Stimulated activated CD8-positive, alpha-beta memory T cell treated with anti-CD3 and anti-CD28 coated beads, Interleukin-12 subunit alpha, Interleukin-12 subunit beta, amount 100 ng/mL, for 24 hours (primary cell): ENCODE data around the gene NCOR2.

ENCODE experiments used
- DNase-seq: peaks from one replicate; pipeline ENCODE4 v3.0.0-alpha.2; 2020; ENCODE audit errors: extremely low read depth

Gene NCOR2

DNA sequence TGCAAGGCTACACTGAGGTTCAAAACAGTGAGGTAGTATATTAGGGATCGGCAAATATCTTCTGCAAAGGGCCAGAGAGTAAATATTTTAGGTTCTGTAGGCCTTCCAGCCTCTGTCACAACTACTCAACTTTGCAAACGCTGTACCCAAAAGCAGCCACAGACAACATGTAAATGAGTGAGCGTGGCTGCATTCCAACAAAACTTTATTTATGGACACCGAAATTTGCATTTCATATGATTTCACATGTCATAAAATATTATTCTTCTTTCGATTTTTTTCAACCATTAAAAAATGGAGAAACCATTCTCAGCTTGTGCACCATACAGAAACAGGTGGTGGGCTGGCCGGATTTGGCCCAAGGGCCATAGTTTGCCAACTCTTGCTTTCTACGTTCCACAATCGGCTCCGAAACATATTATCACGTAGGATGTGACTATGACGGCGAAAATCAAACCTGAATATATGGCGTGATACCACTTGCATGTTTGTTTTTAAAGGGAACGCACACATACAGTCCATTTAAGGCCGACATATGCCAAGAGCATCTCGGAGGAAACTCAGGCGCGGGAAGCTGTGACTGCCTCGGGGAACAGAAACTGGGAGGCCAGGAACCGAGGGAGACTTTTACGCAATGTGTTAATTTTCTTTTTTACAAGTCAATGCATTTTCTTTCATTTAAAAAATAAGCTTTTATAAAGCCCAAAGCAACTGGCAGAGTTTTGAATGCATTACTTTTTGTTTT, 7.1 kb downstream of the NCOR2 start:
- DNase-seq: no peak

DNA sequence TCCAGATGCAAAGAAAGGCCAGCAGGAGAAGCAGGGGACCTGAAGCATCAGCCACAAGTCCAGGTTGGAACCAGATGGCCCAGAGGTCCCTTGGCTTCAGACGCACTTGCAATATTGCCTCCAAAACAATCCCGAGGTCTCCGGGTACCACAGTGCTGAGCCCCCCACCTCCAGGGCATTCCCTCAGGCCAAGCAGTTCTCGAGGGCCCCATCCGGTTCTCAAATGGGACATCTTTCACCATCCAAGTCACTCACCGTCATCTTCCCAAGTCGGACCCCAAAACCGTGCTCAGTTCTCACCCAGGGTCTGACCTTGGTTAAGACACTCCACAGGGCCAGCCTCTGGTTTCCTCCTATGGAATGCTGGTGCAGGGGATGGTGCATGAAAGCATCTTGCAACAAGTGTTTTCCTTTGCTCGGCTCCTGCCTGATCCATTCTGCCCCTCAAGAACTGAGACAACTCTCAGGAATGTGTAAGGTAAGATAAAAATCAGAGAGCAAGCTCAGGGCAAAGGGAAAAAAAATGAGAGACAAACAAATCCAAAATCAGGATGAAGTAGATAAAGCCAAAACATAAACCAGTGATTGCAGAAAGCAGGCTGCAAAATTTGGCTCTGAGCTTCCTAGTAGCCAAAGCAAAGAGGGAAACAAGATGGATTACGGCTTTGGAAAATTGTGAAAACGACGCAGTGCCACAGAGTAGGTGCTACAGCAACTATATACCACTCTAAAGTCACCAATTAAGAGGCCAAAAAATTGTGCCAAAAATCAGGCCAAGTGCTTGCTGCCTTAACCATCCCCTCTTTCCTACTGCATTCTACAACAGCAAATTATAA, 8.0 kb downstream of the NCOR2 start:
- no peak for DNase-seq

DNA sequence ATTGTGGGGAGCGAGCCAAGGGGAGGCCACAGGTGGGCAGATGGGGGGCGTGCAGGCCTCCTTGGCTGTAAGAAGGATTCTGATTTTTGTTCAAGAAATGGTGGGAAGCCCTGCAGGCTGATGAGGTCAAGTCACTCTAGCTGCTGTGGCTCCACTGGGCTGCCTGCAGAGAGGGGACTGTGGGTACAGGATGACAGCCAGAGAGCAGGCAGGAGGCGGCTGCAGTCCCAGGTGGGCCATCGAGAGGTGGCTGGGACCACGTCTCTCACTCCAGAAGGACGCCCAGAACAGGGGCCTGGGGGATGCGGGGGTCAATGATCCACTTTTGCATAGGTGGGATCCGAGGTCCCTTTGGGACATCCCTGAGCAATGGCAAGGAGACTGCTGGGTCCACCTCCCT, 9.1 kb downstream of the NCOR2 start:
- DNase-seq: no peak

DNA sequence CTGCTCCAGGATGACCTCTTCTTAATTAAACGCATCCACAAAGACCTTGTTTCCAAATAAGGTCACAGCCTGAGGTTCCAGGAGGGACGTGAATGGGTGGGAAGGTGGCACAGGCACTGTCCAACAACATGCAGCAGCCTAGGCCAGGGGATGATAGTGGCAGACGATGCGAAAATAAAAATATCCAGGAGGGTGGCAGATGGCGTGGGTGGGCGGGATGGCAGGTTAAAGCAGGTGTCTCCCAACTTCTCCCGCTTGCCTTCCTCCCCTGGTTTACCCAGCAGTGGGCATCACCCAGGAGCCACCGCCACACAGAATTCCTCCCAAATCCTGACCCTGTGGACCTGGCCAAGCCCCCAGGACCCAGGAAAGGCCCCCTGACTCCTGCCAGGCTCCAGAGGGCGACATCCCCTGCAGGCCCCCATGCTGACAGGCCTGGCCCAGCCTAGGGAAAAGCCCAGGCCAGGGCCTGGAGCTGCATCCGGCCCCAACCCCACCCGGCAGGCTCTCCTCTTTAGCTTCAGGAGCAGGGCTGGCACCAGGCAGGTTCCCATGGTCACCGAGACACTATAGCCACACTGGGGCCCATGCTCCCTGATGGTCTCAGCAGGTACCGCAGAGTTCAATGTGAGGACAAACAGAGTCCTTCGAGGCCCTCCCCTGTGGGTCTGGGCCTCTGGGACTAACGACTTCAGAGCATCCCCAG, 9.7 kb downstream of the NCOR2 start:
- no peak for DNase-seq

DNA sequence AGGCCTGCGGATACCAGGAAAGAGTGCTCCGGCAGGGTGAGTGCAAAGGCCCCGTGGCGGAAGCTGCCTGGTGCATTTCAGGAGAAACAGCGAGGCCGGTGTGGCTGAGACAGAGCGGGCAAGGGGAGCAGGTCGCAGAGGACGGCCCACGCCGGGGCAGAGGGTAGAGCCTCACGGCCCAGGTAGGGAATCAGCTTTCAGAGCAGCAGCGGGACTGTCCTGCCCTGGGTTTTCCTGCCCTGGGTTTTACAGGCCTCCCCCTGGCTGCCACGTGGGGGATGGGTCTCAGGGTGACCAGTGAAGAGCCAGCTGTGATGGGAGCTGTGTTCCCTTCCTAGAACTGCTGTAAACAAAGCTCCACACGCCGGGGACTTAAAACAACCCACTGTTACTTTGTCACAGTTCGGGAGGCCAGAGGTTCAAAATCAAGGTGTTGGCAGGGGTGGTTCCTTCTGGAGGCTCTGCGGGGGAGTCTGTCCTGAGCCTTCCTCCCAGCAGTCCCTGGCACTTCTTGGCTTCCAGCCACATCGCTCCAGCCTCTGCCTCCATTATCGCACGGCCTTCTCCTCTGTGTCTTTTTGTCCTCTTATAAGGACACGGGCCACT, 10.4 kb downstream of the NCOR2 start:
- DNase-seq: no peak

DNA sequence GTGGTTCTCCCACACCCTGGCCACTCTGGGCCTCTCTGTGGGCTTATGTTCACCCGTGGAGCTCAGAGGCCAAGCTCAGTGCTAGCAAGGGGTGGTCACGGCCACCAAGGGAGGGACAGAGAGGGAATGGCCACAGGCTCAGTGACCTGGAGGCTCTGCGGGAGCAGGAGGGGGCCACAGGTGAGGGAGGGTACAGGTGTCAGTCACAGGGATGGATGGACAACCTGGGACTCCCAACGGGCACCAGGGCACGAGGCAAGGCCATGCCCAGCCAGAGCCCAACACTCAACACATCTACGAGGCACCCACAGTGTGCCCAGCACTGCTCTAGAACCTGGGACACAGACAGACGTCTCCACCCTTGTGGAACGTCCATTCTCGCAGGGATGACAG, 11.3 kb downstream of the NCOR2 start:
- DNase-seq: no peak

DNA sequence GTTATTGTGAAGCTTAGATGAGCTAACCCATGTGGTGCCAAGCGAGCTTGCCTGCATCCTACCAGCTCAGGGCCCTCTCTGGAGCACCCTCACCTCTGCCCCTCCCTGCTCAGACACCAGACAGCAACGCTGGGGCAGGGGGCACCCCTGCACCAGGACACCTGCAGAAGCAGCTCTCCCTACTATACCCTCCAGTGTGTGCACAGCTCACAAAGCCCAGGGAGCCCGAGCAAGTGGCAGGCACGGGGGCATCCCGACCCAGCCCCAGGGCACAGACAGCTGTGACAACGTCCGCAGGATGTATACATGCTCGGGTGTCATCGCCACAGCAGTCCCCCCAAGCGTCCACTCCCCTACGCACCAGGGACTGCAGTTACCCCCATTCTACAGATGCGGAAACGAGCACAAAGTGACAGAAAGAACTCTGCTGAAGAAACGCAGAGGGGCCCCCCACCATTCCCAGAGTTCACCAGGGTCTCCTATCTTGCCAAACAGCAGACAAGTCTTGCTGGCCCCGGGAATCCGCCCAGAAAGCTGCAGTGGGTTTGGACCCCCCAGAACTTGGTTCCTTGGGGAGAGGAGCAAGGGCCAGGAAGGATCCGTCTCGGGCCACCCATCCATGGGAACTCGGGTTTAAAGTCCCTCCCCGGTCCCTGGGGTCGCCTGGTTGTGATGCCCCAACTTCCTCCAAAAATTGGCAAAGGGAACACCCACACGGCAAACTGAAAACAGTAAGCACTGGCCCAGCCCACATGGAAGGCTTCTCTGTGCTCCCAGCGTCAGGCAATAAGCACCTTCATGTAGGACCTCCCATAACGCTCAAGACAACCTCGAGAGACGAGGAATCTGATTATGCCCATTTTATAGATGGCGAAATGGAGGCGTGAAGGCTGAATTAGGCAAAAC, 12.0 kb downstream of the NCOR2 start:
- no peak for DNase-seq

DNA sequence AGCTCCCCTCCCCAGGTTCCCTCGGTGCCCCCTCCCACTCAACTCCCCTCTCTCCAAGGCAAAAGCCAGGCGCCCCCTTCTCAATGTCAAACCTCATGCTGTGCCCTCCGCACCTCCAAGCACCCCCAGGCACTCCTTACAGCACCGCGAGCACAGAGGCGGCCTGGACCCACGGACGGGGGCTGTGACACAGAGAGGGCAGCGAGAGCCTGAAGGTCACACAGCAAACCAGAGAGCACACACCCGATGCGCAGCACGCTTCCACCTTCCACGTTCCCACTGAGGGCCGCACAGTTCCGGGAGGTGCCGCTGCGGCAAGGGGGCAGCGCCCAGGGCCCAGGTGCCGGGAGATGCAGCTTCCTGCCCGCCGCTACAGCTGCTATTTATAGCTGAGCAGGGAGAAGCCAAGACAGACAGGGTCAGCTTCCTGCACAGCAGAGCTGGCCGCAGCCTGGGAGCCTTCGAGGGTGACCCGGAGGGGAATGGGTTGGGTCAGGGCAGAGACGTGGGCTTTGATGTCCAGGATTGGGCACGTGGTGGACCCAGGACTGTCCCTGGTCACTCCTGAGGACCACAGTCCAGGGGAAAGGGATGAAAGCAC, 12.9 kb downstream of the NCOR2 start:
- no peak for DNase-seq

DNA sequence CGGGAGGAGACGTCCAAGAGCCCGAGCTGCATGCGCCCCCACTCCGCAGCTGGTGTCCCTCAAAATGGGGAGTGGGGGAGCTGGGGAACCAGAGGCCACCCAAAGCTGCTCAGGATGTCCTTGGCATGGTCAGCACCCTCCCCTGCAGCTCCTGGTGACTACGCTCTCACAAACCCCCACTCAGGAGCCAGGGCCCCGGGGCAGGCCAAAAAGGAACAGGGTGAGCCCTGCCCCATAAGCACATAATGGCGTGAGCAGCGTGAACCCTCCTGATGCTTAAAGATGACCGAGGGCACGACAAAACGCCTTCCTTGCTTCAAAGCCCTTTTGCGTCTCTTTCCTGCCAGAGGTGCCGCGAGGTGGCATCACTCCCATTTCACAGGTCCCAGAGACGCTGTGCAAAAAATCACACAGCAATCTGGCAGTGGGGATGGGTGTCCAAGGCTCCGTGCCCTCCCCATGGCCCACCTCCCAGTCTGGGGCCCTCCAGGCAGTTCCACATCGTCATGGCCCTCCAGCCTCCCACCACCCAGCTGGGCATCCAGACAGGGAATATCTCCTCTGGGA, 13.5 kb downstream of the NCOR2 start:
- DNase-seq: no peak

DNA sequence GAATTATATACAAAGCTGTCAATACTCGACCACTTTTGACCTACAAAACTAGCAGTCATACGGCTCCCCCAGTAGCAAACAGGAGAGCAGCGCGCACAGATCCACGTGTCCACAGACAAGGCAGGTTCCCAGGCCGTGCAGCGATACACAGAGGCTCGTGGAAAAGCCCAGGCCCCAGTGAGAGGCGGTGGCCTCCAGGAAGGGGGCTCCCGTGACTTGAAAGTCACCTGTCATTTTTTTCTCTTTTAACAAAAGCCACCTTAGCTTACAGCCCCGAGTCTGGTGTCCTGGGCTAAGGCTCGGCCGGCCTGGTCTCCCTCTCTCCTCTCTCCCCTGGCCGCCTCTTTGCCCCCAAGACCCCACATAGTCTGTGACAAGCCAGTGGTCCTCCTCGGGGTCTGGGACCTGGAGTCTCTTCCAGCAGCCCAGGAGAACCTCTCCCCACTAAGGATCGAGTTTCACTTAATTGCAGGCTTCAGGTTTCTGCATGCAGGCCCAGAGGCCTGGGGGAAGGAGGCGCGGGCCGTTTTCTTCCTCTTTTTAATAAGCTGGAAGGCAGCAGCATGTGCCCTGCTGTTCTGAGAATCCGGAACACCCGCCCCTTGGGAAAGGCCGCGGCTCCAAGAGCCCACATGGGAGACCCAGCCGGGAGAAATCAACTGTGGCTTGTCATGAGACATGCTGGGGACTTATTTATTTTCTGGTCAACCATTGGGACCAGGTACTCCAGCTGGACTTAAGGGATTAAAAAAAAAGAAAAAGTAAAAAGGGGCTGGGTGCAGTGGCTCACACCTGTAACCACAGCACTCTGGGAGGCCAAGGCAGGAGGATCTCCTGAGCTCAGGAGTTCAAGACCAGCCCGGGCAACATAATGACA, 15.9 kb downstream of the NCOR2 start:
- no peak for DNase-seq

DNA sequence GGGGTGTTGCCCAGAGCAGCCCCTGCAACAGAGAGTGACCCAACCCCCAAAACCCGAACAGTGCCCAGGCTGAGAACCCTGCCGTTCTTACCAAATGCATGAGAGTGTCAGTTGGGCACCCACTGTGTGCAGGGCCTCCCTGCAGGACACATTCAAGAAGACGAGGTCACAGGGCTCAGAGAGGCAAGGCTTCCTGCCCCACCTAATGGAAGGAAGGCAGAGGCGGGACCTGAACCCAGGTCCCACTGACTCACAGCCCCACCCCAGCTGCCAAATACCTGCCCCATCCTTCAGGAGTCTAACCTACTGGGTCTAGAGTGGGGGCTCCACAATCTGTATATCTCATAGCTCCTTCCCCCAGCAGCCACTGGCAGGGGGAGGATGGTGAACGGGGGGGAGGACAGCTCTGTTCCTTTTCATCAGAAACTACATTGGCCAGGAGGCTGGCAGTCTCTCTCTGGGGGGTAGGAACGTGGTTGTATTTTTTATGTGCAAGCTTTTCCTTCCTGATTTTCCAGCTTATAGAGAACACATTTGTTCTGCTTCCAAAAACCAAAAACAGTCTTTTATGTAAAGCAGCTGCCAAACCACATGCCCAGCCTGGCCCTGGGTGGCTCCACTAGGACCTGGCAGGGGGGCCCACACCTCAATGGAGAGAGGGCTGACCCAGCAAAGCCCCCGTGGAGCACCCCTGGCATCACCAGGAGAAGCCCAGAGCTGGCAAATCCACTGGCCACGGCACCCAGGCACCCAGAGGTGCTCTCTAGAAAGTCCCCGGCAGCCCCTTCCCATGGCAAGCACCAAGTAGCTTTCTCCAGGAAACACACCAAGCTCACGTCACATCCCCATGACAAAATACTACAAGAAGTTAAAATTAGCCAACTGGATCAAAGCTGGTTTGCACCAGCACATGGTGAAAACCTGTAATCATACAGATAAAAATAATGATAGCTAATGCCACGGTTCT, 17.0 kb downstream of the NCOR2 start:
- DNase-seq: no peak

DNA sequence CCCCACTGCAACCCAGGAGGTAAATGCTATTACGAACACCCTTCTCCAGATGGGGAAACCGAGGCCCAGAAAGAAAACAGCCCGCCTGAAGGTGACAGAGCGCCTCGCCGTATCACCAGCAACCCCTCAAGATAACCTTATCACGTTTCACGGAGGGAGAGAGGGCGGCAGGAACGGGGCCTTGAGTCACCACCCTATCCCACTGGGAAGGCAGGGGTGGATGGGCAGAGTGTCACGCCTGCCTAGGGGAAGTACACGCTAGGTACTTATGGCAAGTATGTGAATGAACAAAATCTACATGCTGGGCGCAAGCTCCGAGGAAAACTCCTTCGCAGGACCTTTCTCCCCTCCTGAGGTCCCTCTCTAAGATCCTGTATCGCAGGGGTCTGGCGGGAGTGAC, 17.8 kb downstream of the NCOR2 start:
- no peak for DNase-seq

DNA sequence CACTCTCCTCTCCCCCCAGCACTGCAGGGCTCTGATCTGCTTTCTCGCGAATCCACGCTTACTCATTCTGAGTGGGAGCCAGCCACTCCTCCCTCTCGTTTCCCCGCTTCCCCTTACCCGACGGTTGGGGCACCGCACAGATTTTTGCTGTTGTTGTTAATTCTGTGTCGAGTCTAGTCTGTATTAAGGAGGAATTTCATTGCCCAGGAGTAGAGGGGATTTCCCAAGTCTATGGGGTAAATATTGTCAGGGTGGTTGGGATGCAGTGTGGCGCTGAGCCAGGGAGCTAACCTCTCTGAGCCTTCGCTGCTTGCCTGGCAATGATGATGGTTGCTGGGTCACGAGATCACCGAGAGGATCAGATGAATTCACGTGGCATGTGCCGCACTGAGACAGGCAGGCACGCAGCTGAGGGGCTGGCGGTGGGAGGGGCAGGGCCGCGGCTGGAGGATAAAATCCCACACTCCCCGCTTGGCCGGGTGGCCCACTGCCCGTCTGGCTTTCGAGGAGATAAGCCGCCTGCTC, 18.5 kb downstream of the NCOR2 start:
- DNase-seq: no peak

DNA sequence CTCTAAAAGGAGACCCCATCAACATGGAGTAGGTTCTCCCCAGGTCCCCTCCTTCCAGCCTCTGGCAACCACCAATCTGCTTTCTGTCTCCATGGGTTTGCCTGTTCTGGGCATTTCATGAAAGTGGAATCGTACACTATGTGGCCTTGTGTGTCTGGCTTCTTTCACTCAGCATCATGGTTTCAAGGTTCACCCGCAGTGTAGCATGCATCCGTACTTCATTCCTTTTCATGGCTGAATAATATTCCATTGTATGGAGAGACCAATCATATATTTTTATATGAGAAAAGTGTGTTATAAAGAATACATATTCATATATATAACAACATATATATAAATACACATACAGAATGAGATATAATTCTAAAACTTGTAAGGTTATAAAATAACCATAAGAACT, 19.8 kb downstream of the NCOR2 start:
- no peak for DNase-seq

DNA sequence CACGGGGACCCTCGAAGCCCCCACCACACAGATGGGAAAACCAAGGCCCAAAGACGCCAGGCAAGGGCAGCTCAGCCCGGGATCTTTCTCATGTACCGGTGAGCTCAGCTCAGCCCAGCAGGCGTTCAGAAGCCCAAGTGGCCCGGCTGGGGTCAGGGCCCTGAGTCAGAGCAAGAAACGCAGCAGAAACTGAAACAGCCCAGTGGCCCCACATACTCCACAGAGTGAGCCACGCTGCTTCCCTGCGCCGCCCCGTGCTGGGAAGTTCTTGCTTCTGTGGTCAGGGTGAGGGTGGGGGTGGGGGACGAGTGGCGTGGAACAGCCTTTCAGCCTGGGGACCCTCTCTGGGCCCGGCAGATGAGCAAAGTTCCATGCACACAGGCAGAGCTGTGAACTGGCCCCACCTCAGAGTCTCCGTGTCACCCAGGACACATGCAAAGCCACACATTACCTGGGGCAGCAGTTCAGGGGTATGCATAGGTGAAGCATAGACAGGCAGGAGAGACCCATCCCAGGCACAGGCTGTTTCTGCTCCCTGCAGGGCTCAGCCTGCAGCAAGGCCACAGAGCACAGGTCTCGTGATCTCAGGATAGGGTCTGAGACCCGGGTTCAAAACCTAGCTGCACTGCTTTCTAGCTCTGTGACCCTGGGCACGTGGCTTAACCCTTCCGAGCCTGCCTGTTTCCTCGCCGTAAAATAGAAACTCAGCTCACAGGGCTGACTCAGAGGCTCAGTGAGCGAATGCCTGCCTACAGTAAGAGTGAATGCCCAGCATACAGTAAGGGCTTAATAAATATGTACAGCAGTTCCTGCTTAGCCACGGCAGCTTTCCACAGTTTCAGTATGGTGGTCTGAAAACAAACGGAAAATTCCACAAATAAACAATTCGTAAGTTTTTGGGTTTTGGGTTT, 21.6 kb downstream of the NCOR2 start:
- no peak for DNase-seq

DNA sequence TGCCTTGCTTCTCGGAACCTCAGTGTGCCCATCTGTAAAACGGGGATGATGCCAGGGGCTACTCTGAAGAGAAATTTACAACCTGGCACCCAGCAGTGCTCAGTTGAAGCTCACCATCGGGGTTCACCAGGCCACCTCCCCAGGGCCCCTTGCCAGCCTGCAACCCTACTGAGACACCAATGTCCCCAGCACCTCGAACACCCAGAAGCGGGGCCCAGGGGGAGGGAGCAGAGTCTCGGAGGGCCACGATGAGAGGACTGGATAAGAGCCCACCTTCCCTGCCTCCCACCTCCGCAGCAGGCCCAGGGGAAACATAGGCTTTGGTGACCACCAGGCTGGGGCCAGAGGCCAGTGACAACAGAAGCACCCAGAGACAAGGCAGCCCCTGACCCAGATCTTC, 22.4 kb downstream of the NCOR2 start:
- DNase-seq: no peak
